Kidney (tissue), 14 donors: Measurements from ENCODE around the gene DYNLT5. TPM values are rescaled to one million over a fixed set of nuclear protein-coding genes. Genes with fewer than 3 reads are reported as not detected.
"Not testable (repeated sequence)": the region's sequence is repeated elsewhere in the genome, so short reads cannot be mapped to it uniquely, and the experiment has no call there.

Experiments used
- DNase-seq, 5 donors: peaks; one replicate each; pipeline ENCODE4 v3.0.0-alpha.2; 2013 to 2020
- FAIRE-seq: peaks from 2 replicates; lab custom pipeline; 2012; peaks lifted over from hg19 to GRCh38; lab: Jason Lieb, UNC
- H3K27ac ChIP-seq, 2 donors: one replicate each; pipeline ENCODE4 v1.7.0; 2013; ENCODE audit warnings: low read depth in 2 of 2, low read length in 2 of 2, inconsistent platforms in 1 of 2
- H3K27me3 ChIP-seq: one replicate; pipeline ENCODE4 v1.7.1; 2013; ENCODE audit warnings: low read length, inconsistent platforms; ENCODE audit not compliant: control insufficient read depth, insufficient read depth
- H3K36me3 ChIP-seq, 3 donors: one replicate each; pipeline versions ENCODE4 v1.7.0 to v1.7.1; 2013; ENCODE audit warnings: low read length in 3 of 3, control low read depth in 1 of 3, inconsistent platforms in 1 of 3; ENCODE audit not compliant: insufficient read depth in 3 of 3, control insufficient read depth in 2 of 3
- H3K4me1 ChIP-seq, 3 donors: one replicate each; pipeline versions ENCODE4 v1.7.0 to v1.7.1; 2013; ENCODE audit warnings: low read length in 3 of 3, inconsistent platforms in 1 of 3, low read depth in 1 of 3; ENCODE audit not compliant: control insufficient read depth in 2 of 3, insufficient read depth in 2 of 3
- H3K4me3 ChIP-seq, 3 donors: one replicate each; pipeline versions ENCODE4 v1.7.0 to v1.8.1; 2013; ENCODE audit warnings: low read length in 3 of 3, control low read depth in 1 of 3, inconsistent platforms in 1 of 3
- H3K9ac ChIP-seq, 3 donors: one replicate each; pipeline versions ENCODE4 v1.7.0 to v1.7.1; 2013; ENCODE audit warnings: low read length in 3 of 3, control low read depth in 1 of 3, inconsistent platforms in 1 of 3
- H3K9me3 ChIP-seq, 3 donors: one replicate each; pipeline versions ENCODE4 v1.7.0 to v1.7.1; 2013; ENCODE audit warnings: low read length in 3 of 3, control low read depth in 1 of 3, inconsistent platforms in 1 of 3; ENCODE audit not compliant: control insufficient read depth in 2 of 3, insufficient read depth in 1 of 3
- intact Hi-C: fragments of 100-400 bp; cut with DNase I; formaldehyde crosslinking; loops from one replicate; pipeline ENCODE4 v1.11.1; 2022
- polyA plus RNA-seq: library from polyadenylated mRNA; stranded (reverse); fragments of 350-450 nt; fragmentation: Illumina TruSeq; extraction: RNeasy Lipid Tissue Mini Kit (QIAGEN cat#74804); gene quantifications from one replicate; pipeline ENCODE4 v1.2.3, GENCODE V29; 2014; ENCODE audit warnings: low read depth, low replicate concordance; ENCODE audit not compliant: insufficient read depth
- total RNA-seq: library from RNA; stranded (reverse); fragmentation: NEBNext Ultra II Directional; extraction: Animal tissue kit (Norgen Biotek cat#: 25700); gene quantifications from one replicate; pipeline ENCODE4 v1.2.1, GENCODE V29; 2021
- TF ChIP-seq, protein P1 (sequence below): IDR thresholded peaks from 3 replicates; pipeline ENCODE4 v1.5.1; 2012; ENCODE audit warnings: mild to moderate bottlenecking, moderate library complexity, borderline replicate concordance; ENCODE audit not compliant: insufficient read depth; ENCODE audit errors: extremely low read depth
- donor health status: control.
- donor health status: control.
- donor health status: control.
- donor health status: control.
- donor health status: control.
- donor health status: DM: yes; HTN: yes; CAD: no.
- donor health status: Normal renal cell carcinoma (clear cell type).

The DYNLT5 gene
- total and polyA plus RNA-seq, 2 donors from 2014 or later = 0.41 to 1.4 TPM

DNA sequence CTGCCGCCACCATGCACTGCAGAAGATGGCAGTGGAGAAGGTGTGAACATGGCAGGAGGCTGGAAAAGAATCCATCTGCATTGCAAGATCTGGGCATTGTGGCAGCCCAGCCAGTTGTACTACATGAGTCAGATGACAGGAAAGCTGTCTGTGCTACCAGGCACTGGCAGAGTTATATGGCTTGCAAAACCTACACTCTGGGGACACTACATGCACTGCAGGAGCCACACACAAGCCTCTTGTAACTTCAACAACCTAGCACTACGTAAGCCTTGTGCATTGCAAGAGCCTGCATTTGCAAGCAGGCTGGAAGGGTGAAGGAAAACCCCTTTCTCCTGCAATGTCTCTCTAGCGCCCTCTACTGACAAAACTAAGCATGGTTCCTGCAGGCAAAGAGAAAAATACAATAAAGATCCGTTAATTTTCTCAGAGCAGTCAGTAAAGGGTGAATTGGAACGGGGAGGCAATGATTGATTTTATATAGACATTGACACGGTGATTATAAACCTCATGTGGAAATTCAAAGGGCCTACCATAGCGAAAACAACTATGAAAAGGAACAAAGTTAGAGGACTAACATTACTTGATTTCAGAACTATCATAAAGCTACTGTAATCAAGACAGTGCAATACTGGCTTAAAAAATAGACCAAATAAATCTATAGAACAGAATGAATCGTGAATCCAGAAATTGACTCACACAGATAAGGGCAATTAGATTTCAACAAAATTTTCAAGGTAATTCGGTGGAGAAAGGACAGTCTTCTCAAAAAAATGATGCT lies 26.2 kb upstream of the DYNLT5 start:
- H3K9me3 ChIP-seq = no peaks in the 10 kb centered on the region
- no peak overlapping the region for H3K4me3 ChIP-seq
- no peak overlapping the region for H3K27ac ChIP-seq
- no peak for FAIRE-seq
- H3K36me3 ChIP-seq = no peaks in the 10 kb centered on the region
- no peaks in the 10 kb centered on the region for H3K27me3 ChIP-seq
- intact Hi-C loops = no loop called here
- H3K9ac ChIP-seq = no peak overlapping the region
- H3K4me1 ChIP-seq = peaks cover 0 to 4% (median 3%) of the 10 kb centered on the region in 3 donors
- TF ChIP-seq, protein P1, sequence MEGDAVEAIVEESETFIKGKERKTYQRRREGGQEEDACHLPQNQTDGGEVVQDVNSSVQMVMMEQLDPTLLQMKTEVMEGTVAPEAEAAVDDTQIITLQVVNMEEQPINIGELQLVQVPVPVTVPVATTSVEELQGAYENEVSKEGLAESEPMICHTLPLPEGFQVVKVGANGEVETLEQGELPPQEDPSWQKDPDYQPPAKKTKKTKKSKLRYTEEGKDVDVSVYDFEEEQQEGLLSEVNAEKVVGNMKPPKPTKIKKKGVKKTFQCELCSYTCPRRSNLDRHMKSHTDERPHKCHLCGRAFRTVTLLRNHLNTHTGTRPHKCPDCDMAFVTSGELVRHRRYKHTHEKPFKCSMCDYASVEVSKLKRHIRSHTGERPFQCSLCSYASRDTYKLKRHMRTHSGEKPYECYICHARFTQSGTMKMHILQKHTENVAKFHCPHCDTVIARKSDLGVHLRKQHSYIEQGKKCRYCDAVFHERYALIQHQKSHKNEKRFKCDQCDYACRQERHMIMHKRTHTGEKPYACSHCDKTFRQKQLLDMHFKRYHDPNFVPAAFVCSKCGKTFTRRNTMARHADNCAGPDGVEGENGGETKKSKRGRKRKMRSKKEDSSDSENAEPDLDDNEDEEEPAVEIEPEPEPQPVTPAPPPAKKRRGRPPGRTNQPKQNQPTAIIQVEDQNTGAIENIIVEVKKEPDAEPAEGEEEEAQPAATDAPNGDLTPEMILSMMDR = peak; percentile 90
- DNase-seq = peak in 4 of 5 donors; percentile 41 to 85 (median 64)

DNA sequence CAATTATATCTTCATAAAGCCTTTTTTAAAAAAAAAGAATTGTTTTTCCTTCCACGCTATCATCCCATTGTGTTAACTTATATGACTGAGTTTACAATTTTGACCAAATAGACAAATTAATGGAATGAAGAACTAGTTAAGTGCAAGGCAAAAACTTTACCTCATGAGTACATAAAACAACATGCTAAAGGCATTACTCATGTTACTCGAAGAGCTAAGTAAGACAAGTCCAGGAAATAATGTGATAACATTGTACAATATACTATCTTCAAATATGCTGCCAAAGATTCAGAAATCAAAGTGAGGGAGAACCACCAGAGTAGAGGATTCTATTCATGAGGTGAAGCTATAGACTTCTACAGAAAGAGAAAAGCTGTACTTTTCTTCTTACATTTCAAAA lies 24.2 kb upstream of the DYNLT5 start:
- TF ChIP-seq, protein P1 = no peak
- FAIRE-seq (no peak), DNase-seq (no peak)
- H3K4me3 ChIP-seq = no peak overlapping the region
- intact Hi-C loops = no loop called here
- H3K4me1 ChIP-seq = peaks cover 0 to 4% (median 3%) of the 10 kb centered on the region in 3 donors
- H3K27ac ChIP-seq = no peak overlapping the region
- no peak overlapping the region for H3K9ac ChIP-seq
- no peaks in the 10 kb centered on the region for H3K36me3 ChIP-seq
- no peaks in the 10 kb centered on the region for H3K9me3 ChIP-seq
- H3K27me3 ChIP-seq = no peaks in the 10 kb centered on the region

DNA sequence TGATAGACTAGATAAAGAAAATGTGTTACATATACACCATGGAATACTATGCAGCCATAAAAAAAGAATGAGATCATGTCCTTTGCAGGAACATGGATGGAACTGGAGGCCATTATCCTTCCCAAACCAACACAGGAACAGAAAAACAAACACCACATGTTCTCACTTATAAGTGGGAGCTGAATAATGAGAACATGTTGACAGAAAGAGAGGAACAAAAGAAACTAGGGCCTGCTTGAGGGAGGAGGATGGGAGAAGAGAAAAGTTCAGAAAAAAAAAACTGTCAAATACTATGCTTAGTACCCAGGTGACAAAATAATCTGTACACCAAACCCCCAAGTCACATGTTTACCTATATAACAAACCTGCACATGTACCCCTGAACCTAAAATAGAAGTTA lies 23.5 kb upstream of the DYNLT5 start:
- H3K27me3 ChIP-seq, H3K9ac ChIP-seq, DNase-seq, H3K4me3 ChIP-seq, FAIRE-seq, H3K36me3 ChIP-seq, H3K9me3 ChIP-seq, intact Hi-C loops, H3K4me1 ChIP-seq, H3K27ac ChIP-seq: not testable (repeated sequence)

DNA sequence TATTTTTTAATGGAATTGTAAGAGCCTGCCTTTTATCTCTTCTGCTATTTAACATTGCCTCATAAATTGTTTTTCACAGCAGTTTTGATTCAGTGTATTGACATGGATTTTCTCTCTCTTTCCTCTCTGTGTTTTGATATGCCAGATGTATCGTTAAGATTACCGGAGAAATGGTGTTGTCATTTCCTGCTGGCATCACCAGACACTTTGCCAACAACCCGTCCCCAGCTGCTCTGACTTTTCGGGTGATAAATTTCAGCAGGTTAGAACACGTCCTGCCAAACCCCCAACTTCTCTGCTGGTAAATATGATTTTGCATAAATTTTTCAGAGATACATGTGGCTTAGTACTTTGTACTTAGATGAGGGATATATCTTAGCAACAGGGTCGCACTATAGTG lies 23.1 kb upstream of the DYNLT5 start:
- Histone ChIP-seq H3K9ac (no peak overlapping the region), H3K36me3 (no peaks in the 10 kb centered on the region), H3K27ac (no peak overlapping the region), H3K4me1 (peaks cover 0 to 4% (median 3%) of the 10 kb centered on the region in 3 donors), H3K27me3 (no peaks in the 10 kb centered on the region), H3K9me3 (no peaks in the 10 kb centered on the region), H3K4me3 (no peak overlapping the region)
- FAIRE-seq (no peak), DNase-seq (no peak)
- TF ChIP-seq, protein P1 = no peak
- intact Hi-C loops = no loop called here
